ENCODE measurements around the gene BMAL1. TPM values are rescaled to one million over a fixed set of nuclear protein-coding genes. Genes with fewer than 3 reads are reported as not detected.

Gene BMAL1
- total and polyA plus RNA-seq, 11 donors = 5.7 to 18.2 (median 11.7) TPM

DNA sequence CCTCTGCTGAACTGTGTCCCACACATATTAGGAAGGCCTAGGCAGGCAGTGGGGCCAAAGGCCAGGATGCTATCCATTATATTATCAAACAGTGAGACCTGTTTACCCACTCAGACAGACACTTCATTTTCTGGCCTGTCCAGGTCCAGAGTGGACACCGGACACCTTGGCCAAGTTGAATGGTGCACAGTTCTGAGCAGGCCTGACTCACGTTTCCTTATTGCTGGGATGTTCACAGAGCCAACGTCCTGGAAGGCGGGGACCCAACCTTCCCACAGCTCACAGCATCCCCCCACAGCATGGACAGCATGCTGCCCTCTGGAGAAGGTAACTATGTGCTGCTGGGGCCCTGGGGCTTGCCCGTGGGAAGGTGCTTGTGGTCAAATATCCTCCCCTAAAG is 98.8 kb downstream of the BMAL1 start:
- ATAC-seq = peak in 1 of 4 donors; percentile 21
- H3K36me3 ChIP-seq = peaks cover 4 to 100% (median 97%) of the 10 kb centered on the region in 9 donors
- intact Hi-C loops (cut with DNase I) = no loop called here

DNA sequence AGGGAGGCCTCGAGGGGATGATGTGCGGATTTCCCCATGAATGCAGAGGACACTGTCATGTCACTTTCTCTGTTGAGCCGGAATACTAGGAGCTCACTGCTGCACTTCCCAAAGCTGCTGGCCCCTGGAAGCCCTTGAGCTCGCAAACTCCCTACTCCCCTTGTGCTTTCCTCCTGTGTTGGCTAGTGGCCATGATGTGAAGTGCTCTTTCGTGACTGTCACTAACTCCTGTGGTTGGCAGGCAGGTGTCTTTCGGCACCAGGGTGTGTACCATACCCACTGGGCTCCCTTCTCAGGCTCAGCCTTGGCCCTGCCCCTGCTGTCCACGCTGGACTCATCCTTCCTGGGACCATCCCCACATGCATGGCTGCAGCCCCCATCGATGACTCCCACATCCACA is 99.2 kb downstream of the BMAL1 start:
- peaks cover 4 to 100% (median 97%) of the 10 kb centered on the region in 9 donors for H3K36me3 ChIP-seq
- DNase-seq (peak in 1 of 5 donors; percentile 42), ATAC-seq (peak in 1 of 4 donors; percentile 16)
- H3K9me3 ChIP-seq = no peaks in the 10 kb centered on the region
- no peaks in the 10 kb centered on the region for H3K4me1 ChIP-seq
- H3K4me3 ChIP-seq = no peak overlapping the region
- intact Hi-C loops (cut with DNase I) = no loop called here
- no peak overlapping the region for H3K27ac ChIP-seq
- TF ChIP-seq POLR2A (IDR thresholded peaks at IDR 0.05) = no peak
- TF ChIP-seq, protein P1, sequence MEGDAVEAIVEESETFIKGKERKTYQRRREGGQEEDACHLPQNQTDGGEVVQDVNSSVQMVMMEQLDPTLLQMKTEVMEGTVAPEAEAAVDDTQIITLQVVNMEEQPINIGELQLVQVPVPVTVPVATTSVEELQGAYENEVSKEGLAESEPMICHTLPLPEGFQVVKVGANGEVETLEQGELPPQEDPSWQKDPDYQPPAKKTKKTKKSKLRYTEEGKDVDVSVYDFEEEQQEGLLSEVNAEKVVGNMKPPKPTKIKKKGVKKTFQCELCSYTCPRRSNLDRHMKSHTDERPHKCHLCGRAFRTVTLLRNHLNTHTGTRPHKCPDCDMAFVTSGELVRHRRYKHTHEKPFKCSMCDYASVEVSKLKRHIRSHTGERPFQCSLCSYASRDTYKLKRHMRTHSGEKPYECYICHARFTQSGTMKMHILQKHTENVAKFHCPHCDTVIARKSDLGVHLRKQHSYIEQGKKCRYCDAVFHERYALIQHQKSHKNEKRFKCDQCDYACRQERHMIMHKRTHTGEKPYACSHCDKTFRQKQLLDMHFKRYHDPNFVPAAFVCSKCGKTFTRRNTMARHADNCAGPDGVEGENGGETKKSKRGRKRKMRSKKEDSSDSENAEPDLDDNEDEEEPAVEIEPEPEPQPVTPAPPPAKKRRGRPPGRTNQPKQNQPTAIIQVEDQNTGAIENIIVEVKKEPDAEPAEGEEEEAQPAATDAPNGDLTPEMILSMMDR (IDR thresholded peaks at IDR 0.05) = no peak
- WGBS, 4 donors = 77 to 84% (median 79%) methylated on average over 7 to 8 of the region's 8 CpGs
- no peaks in the 10 kb centered on the region for H3K27me3 ChIP-seq

More for the DNA sequence above, 98.8 kb downstream of the BMAL1 start:
- Histone ChIP-seq H3K4me1 (no peaks in the 10 kb centered on the region), H3K4me3 (no peak overlapping the region), H3K9me3 (no peaks in the 10 kb centered on the region), H3K27me3 (no peaks in the 10 kb centered on the region), H3K27ac (no peak overlapping the region)
- 80 to 91% (median 86%) methylated on average over 5 of the region's 5 CpGs for WGBS, 4 donors
- TF ChIP-seq, protein P1 (IDR thresholded peaks at IDR 0.05) = no peak
- TF ChIP-seq POLR2A (IDR thresholded peaks at IDR 0.05) = no peak
- DNase-seq = no peak

DNA sequence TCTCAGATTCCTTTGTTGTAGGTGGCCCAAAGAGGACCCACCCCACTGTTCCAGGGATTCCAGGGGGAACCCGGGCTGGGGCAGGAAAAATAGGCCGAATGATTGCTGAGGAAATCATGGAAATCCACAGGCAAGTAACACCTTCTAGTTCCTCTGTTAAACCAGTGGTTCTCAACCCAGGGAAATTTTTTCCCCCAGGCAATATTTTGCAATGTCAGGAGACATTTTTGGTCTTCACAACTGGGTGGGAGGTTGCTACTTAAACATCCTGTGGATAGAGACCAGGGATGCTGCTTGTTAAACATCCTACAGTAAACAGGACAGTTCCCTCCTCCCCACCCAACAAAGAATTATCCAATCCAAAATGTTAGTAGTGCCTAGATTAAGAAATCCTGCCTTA is 100.7 kb downstream of the BMAL1 start:
- Histone ChIP-seq H3K4me3 (no peak overlapping the region), H3K36me3 (peaks cover 4 to 100% (median 96%) of the 10 kb centered on the region in 9 donors), H3K27ac (no peak overlapping the region), H3K4me1 (no peaks in the 10 kb centered on the region), H3K9me3 (no peaks in the 10 kb centered on the region), H3K27me3 (no peaks in the 10 kb centered on the region)
- no peak for DNase-seq
- no peak for ATAC-seq
- TF ChIP-seq POLR2A (IDR thresholded peaks at IDR 0.05) = no peak
- TF ChIP-seq, protein P1 (IDR thresholded peaks at IDR 0.05) = no peak
- WGBS, 4 donors = 85 to 97% (median 90%) methylated on average over 2 of the region's 2 CpGs
- intact Hi-C loops (cut with DNase I) = no loop called here

DNA sequence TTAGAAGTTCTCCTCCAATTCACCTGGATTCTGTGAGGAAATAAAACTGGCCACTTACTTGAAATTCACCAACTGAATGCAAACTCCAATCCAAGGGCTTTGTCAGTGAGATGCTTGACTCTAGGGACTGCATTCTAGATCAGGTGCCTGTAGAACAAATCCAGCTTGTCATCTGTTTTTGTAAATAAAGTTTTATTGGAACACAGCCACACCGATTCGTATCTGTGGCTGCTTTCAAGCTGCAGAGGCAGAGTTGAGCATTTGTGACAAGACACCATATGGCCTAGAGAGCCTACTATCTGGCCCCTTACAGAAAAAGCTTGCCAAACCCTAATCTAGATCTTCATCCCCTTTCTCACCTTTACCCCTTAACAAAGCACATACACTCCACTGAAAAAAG is 103.1 kb downstream of the BMAL1 start:
- TF ChIP-seq, protein P1 (IDR thresholded peaks at IDR 0.05) = no peak
- no peak for TF ChIP-seq POLR2A (IDR thresholded peaks at IDR 0.05)
- intact Hi-C loops (cut with DNase I) = loop anchor here in 2 of 10 donors (10.0 kb wide), 1 partner anchor 84 kb away; the partner anchor contains the start of gene BTBD10 (in 2 of the 2)

More for the DNA sequence above, 103.1 kb downstream of the BMAL1 start:
- no peaks in the 10 kb centered on the region for H3K27me3 ChIP-seq
- peaks cover 4 to 98% (median 85%) of the 10 kb centered on the region in 9 donors for H3K36me3 ChIP-seq
- WGBS, 4 donors = 90 to 98% (median 90%) methylated on average over 2 of the region's 2 CpGs
- ATAC-seq (no peak), DNase-seq (no peak)
- H3K4me1 ChIP-seq = peaks cover 0 to 11% (median 4%) of the 10 kb centered on the region in 12 donors
- H3K9me3 ChIP-seq = no peaks in the 10 kb centered on the region
- H3K27ac ChIP-seq = no peak overlapping the region
- no peak overlapping the region for H3K4me3 ChIP-seq
